ENCODE results near the gene NIPBL. TPM values are rescaled to one million over a fixed set of nuclear protein-coding genes. Genes with fewer than 3 reads are reported as not detected.

The NIPBL gene
- total RNA-seq, 1 experiment from 2014 or later, result 61.3 TPM

DNA sequence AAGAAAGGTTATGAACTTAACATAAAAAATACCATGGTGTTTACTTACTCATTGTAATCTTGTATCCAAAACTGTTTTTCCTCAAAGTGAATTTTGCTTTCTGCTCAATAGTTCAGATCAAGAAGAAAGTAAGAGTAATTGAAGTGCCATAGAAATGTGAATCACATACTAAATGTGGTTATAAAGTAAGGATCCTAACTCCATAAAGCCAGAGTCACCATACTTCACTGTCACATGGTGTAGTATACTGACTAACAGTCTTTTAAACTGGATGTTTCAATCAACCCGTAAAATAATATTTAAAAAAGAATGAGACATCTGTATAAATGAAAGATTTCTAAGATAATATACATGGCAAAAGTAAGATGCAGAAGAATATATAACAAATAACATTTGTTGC is 72.1 kb downstream of the NIPBL start:
- no peak overlapping the region for H3K14ac ChIP-seq (ENCODE audit: insufficient read depth, low read length)
- WGBS (ENCODE audit: extremely low coverage, insufficient read length, low lambda C conversion rate), result no CpG with 5 or more reads among the region's 1 CpG
- H2BK20ac ChIP-seq (ENCODE audit: low read depth, low read length, poor library complexity, severe bottlenecking), result no peak overlapping the region
- no peak overlapping the region for H3K23ac ChIP-seq (ENCODE audit: insufficient read length, low read depth, low read length)
- no peak overlapping the region for H3K27ac ChIP-seq (ENCODE audit: insufficient read length, low read depth, low read length)
- H3K4me1 ChIP-seq (ENCODE audit: insufficient read depth, low read length), result no peaks in the 10 kb centered on the region
- peaks cover 11 to 19% of the 10 kb centered on the region in 2 experiments for H3K4me1 Mint-ChIP-seq
- H4K8ac ChIP-seq (replicated peaks; ENCODE audit: insufficient read length, low read depth, low read length), result no peak overlapping the region
- no peaks in the 10 kb centered on the region for H3K9me3 Mint-ChIP-seq
- no peaks in the 10 kb centered on the region for H3K27me3 Mint-ChIP-seq (ENCODE audit: low read depth)
- no peak overlapping the region for H3K27ac Mint-ChIP-seq
- no peak overlapping the region for H3K9ac ChIP-seq (ENCODE audit: extremely low read depth, insufficient read length, low read length)
- H4K91ac ChIP-seq (ENCODE audit: insufficient read length, low read depth, low read length), result no peak overlapping the region
- TF ChIP-seq, protein P1, sequence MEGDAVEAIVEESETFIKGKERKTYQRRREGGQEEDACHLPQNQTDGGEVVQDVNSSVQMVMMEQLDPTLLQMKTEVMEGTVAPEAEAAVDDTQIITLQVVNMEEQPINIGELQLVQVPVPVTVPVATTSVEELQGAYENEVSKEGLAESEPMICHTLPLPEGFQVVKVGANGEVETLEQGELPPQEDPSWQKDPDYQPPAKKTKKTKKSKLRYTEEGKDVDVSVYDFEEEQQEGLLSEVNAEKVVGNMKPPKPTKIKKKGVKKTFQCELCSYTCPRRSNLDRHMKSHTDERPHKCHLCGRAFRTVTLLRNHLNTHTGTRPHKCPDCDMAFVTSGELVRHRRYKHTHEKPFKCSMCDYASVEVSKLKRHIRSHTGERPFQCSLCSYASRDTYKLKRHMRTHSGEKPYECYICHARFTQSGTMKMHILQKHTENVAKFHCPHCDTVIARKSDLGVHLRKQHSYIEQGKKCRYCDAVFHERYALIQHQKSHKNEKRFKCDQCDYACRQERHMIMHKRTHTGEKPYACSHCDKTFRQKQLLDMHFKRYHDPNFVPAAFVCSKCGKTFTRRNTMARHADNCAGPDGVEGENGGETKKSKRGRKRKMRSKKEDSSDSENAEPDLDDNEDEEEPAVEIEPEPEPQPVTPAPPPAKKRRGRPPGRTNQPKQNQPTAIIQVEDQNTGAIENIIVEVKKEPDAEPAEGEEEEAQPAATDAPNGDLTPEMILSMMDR (conservative IDR thresholded peaks at IDR 0.05), result no peak
- no peak overlapping the region for H3K4ac ChIP-seq (ENCODE audit: low read depth, low read length)
- H3K36me3 Mint-ChIP-seq (ENCODE audit: insufficient read depth in 1 of 3, low read depth in 3 of 3), result no peaks in the 10 kb centered on the region
- H3K56ac ChIP-seq (ENCODE audit: insufficient read length, low read depth, low read length), result no peak overlapping the region
- H4K20me1 ChIP-seq (ENCODE audit: control insufficient read depth, insufficient read depth, insufficient read length), result no peaks in the 10 kb centered on the region
- no peak overlapping the region for H3K4me3 Mint-ChIP-seq
- no peak overlapping the region for H2BK5ac ChIP-seq (ENCODE audit: insufficient read length, low read length)
- no peak overlapping the region for H2AK5ac ChIP-seq (ENCODE audit: insufficient read length, low read length)
- no peak overlapping the region for H3K4me2 ChIP-seq (ENCODE audit: insufficient read depth, insufficient read length, low read length)
- no peak overlapping the region for H3K18ac ChIP-seq (ENCODE audit: insufficient read length, low read depth, low read length)
- no peak overlapping the region for H2BK15ac ChIP-seq (ENCODE audit: low read depth, low read length)
- H3K27me3 ChIP-seq (ENCODE audit: insufficient read depth, low read length), result no peaks in the 10 kb centered on the region
- no peak overlapping the region for H3T11ph ChIP-seq (ENCODE audit: low read length)
- no peak for DNase-seq
- H2BK12ac ChIP-seq (ENCODE audit: insufficient read length, low read depth, low read length), result no peak overlapping the region
- no peaks in the 10 kb centered on the region for H3K23me2 ChIP-seq (ENCODE audit: insufficient read length, low read depth, low read length, poor library complexity, severe bottlenecking)
- no peaks in the 10 kb centered on the region for H3K9me3 ChIP-seq (ENCODE audit: control insufficient read depth, low read depth, low read length)
- H3K79me1 ChIP-seq (ENCODE audit: insufficient read depth, low read depth, low read length, poor library complexity, severe bottlenecking), result no peaks in the 10 kb centered on the region
- H2BK120ac ChIP-seq (ENCODE audit: low read depth, low read length, poor library complexity, severe bottlenecking), result no peak overlapping the region
- no peak overlapping the region for H2AFZ ChIP-seq (ENCODE audit: low read length)
- H4K5ac ChIP-seq (ENCODE audit: insufficient read length, low read depth, low read length), result no peak overlapping the region
- H3K79me2 ChIP-seq (ENCODE audit: insufficient read depth, low read length), result peaks cover 2% of the 10 kb centered on the region; the same call in 1 of the 2 replicates

Measured in H9 (cell line).